Spleen (tissue), 11 donors: ENCODE data around the gene PARVB. TPM values are rescaled to one million over a fixed set of nuclear protein-coding genes. Genes with fewer than 3 reads are reported as not detected.

ENCODE experiments used
- DNase-seq: peaks from one replicate; pipeline ENCODE4 v3.0.0-alpha.2; 2020
- H3K27ac ChIP-seq, 8 donors: fragments of 200-600 bp; sonication (generic) in 7 of 8; 1 replicate in 4 of 8; 2 replicates in 4 of 8; pipeline versions ENCODE4 v1.5.0 to v1.8.0; 2016 to 2021; ENCODE audit warnings: inconsistent platforms in 4 of 8, mild to moderate bottlenecking in 4 of 8, moderate library complexity in 1 of 8
- H3K27me3 ChIP-seq, 7 donors: fragments of 200-600 bp; sonication (generic) in 6 of 7; replicated peaks in 1 of 7; 1 replicate in 4 of 7; 2 replicates in 3 of 7; pipeline versions ENCODE4 v1.5.0 to v1.8.0; 2016 to 2021; ENCODE audit warnings: inconsistent platforms in 3 of 7, mild to moderate bottlenecking in 1 of 7
- H3K36me3 ChIP-seq, 6 donors: fragments of 200-600 bp; sonication (generic) in 5 of 6; 1 replicate in 4 of 6; 2 replicates in 2 of 6; pipeline versions ENCODE4 v1.5.0 to v1.8.0; 2016 to 2021; ENCODE audit warnings: inconsistent platforms in 2 of 6
- H3K4me1 ChIP-seq, 6 donors: fragments of 200-600 bp; sonication (generic) in 5 of 6; 1 replicate in 3 of 6; 2 replicates in 3 of 6; pipeline versions ENCODE4 v1.5.0 to v1.8.0; 2016 to 2021; ENCODE audit warnings: inconsistent platforms in 3 of 6
- H3K4me3 ChIP-seq, 8 donors: fragments of 200-600 bp; sonication (generic) in 7 of 8; 1 replicate in 4 of 8; 2 replicates in 4 of 8; pipeline versions ENCODE4 v1.5.0 to v1.8.0; 2016 to 2021; ENCODE audit warnings: inconsistent platforms in 4 of 8, mild to moderate bottlenecking in 4 of 8, moderate library complexity in 2 of 8
- H3K9me3 ChIP-seq, 8 donors: fragments of 200-600 bp; sonication (generic) in 7 of 8; 1 replicate in 4 of 8; 2 replicates in 4 of 8; pipeline versions ENCODE4 v1.5.0 to v1.8.0; 2016 to 2021; ENCODE audit warnings: inconsistent platforms in 4 of 8
- CTCF ChIP-seq, 11 experiments: fragments of 200-600 bp in 7 of 11; fragments of 450-650 bp in 4 of 11; sonication (generic) in 4 of 11; IDR thresholded peaks in 8 of 11; conservative IDR thresholded peaks in 3 of 11; 1 replicate in 7 of 11; 2 replicates in 4 of 11; pipeline versions ENCODE4 v1.4.0 to v1.8.0; 2016 to 2021; ENCODE audit warnings: antibody characterized with exemption in 11 of 11, inconsistent platforms in 4 of 11, mild to moderate bottlenecking in 1 of 11
- POLR2A ChIP-seq, 3 donors: fragments of 450-650 bp; IDR thresholded peaks; one replicate each; pipeline ENCODE4 v1.5.1; 2017; ENCODE audit warnings: antibody characterized with exemption in 3 of 3, mild to moderate bottlenecking in 1 of 3
- POLR2AphosphoS5 ChIP-seq, 3 donors: sonication (generic); formaldehyde crosslinking; IDR thresholded peaks; one replicate each; pipeline ENCODE4 v1.5.1; 2017; ENCODE audit warnings: antibody characterized with exemption in 3 of 3
- WGBS, 5 donors: extraction: QIAGEN DNeasy Blood & Tissue Kit in 3 of 5; methylation state at CpG; one replicate each; pipeline versions ENCODE4 v1.1.5 to v1.1.7; 2013 to 2018; 5-methylcytosine and 5-hydroxymethylcytosine counted together
- intact Hi-C: fragments of 100-400 bp; cut with DNase I; formaldehyde crosslinking; loops from one replicate; pipeline ENCODE4 v1.15.0; 2023; ENCODE audit warnings: low total_unique reads
- polyA plus RNA-seq, 3 donors: library from polyadenylated mRNA; stranded (reverse); fragments of 200-250 nt; gene quantifications; one replicate each; pipeline ENCODE4 v1.2.1, GENCODE V29; 2013
- total RNA-seq, 7 donors: library from RNA; depleted of rRNA in 3 of 7; stranded (reverse); fragments of >200 nt in 3 of 7; fragmentation: NEBNext Ultra II Directional in 4 of 7; extraction: Animal tissue kit (Norgen Biotek cat#: 25700) in 4 of 7; gene quantifications; one replicate each; pipeline versions ENCODE4 v1.1.0 to v1.2.1, GENCODE V29; 2016 to 2021
- donor health status: healthy with polysubstance abuse.
- donor health status: DM: no; HTN: no; CAD: no; lungs with moderate emphysema.
- donor health status: DM: no; HTN: no; CAD: no.
- donor health status: Bipolar disorder and iron deficiency.
- donor health status: healthy.
- donor health status: DM: no; HTN: no; CAD: no.
- donor health status: DM: yes; HTN: yes; CAD: no.

Gene PARVB
- total and polyA plus RNA-seq, 10 donors: 24.0 to 61.9 (median 46.5) TPM

DNA sequence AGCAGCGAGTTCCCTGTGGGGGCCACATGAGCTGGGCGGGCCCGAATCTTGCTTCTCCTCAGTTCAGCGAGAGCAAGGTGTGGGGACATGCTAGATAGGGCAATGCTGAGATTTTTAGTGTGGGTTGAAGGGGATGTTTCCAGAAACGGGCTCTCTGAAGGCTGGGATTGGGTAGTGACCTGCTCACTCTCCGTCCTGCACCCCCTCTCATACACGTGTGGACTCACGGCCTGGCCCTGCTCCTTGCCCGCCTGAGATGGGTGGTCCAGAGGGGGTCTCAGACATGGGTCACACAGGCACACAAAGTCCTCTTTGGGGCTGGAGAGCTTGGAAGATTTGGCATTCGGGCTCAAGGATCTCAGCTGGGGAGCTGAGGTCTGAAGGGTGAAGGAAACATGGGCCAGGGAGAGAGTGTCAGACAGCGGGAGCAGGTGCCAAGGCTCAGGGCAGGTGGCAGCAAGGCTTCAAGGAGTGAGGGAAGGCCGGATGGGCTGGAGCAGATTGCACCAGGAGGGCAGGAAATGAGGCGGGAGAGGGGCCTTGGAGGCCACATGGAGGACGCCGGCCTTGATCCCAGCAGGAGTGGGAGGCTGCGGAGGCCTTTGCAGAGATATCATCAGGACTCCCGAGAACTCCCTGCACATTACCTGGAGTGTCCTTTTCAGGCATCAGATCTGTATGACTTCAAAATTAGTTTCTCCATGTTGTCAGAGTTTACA is 74.1 kb downstream of the PARVB start:
- Histone ChIP-seq H3K4me3 (no peak overlapping the region), H3K4me1 (peaks cover 0 to 13% (median 0%) of the 10 kb centered on the region in 6 donors), H3K27ac (no peak overlapping the region), H3K9me3 (no peaks in the 10 kb centered on the region), H3K36me3 (peaks cover 0 to 98% (median 46%) of the 10 kb centered on the region in 6 donors), H3K27me3 (no peaks in the 10 kb centered on the region)
- WGBS, 5 donors: 78 to 97% (median 82%) methylated on average over 17 of the region's 17 CpGs
- DNase-seq: peak; percentile 64
- intact Hi-C loops: no loop called here
- TF ChIP-seq POLR2AphosphoS5 (IDR thresholded peaks at IDR 0.05) (peak in 1 of 3 donors; percentile 6), CTCF (IDR thresholded peaks at IDR 0.05 in 8 of 11, conservative IDR thresholded peaks at IDR 0.05 in 3 of 11) (no peak)

- peak overlapping the region in 1 of 8 donors; percentile 6 for H3K27ac ChIP-seq
- intact Hi-C loops: no loop called here
- no peaks in the 10 kb centered on the region for H3K9me3 ChIP-seq
- peaks cover 0 to 98% (median 51%) of the 10 kb centered on the region in 6 donors for H3K36me3 ChIP-seq
- no peak overlapping the region for H3K4me3 ChIP-seq
- DNase-seq: peak; percentile 51
- no peaks in the 10 kb centered on the region for H3K27me3 ChIP-seq
- peaks cover 0 to 13% (median 0%) of the 10 kb centered on the region in 6 donors for H3K4me1 ChIP-seq
- TF ChIP-seq POLR2A (IDR thresholded peaks at IDR 0.05): no peak
- no peak for TF ChIP-seq CTCF (IDR thresholded peaks at IDR 0.05 in 8 of 11, conservative IDR thresholded peaks at IDR 0.05 in 3 of 11)
- WGBS, 5 donors: 87 to 95% (median 91%) methylated on average over 15 of the region's 15 CpGs
These were observed 74.9 kb downstream of the PARVB start for GRCh38 chr22:44098966-44099530.

- no peak for DNase-seq
- Histone ChIP-seq H3K9me3 (no peaks in the 10 kb centered on the region), H3K4me3 (no peak overlapping the region), H3K4me1 (peaks cover 0 to 13% (median 0%) of the 10 kb centered on the region in 6 donors), H3K27ac (no peak overlapping the region), H3K27me3 (no peaks in the 10 kb centered on the region), H3K36me3 (peaks cover 0 to 98% (median 52%) of the 10 kb centered on the region in 6 donors)
- intact Hi-C loops: no loop called here
- WGBS, 5 donors: 92 to 96% (median 94%) methylated on average over 13 of the region's 13 CpGs
- no peak for TF ChIP-seq CTCF (IDR thresholded peaks at IDR 0.05 in 8 of 11, conservative IDR thresholded peaks at IDR 0.05 in 3 of 11)
- no peak for TF ChIP-seq POLR2A (IDR thresholded peaks at IDR 0.05)
- TF ChIP-seq POLR2AphosphoS5 (IDR thresholded peaks at IDR 0.05): no peak
These were observed 75.6 kb downstream of the PARVB start for GRCh38 chr22:44099696-44100095.

DNA sequence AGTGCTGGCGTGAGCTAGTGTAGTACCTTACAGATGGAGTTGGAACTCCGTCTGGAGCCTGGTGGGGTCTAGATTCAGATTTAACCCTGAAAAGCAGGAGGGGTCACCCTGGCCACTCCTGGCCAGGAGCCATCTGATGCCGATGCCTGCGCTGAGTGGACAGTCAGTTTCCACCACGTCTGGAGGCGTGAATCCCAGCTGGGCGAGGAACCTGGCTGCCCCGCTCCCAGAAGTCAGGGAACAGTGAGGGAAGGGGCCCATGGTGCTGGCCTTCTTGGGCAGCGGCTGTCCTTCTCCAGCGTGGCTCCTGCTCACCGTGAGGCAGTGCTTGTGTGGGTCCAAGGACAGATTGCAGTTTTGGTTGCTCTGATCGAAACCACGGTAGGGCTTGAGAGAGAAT is 76.3 kb downstream of the PARVB start:
- intact Hi-C loops: no loop called here
- Histone ChIP-seq H3K36me3 (peaks cover 0 to 98% (median 48%) of the 10 kb centered on the region in 6 donors), H3K4me1 (peaks cover 0 to 13% (median 0%) of the 10 kb centered on the region in 6 donors), H3K9me3 (no peaks in the 10 kb centered on the region), H3K27me3 (no peaks in the 10 kb centered on the region), H3K27ac (no peak overlapping the region), H3K4me3 (no peak overlapping the region)
- WGBS, 5 donors: 92 to 98% (median 96%) methylated on average over 10 to 13 of the region's 13 CpGs
- TF ChIP-seq CTCF (IDR thresholded peaks at IDR 0.05 in 8 of 11, conservative IDR thresholded peaks at IDR 0.05 in 3 of 11) (no peak), POLR2A (IDR thresholded peaks at IDR 0.05) (no peak), POLR2AphosphoS5 (IDR thresholded peaks at IDR 0.05) (no peak)
- DNase-seq: peak; percentile 51
